HepG2 (cell line): ENCODE results near the gene SCUBE1. TPM values are rescaled to one million over a fixed set of nuclear protein-coding genes. Genes with fewer than 3 reads are reported as not detected.

Experiments used
- ATAC-seq: fragments of 200-7000 bp; cut with Tn5 transposase; 3 replicates; pipeline ENCODE4 v1.9.1; 2020; ENCODE audit warnings: mild to moderate bottlenecking, moderate library complexity
- BruUV-seq: library from RNA; stranded (reverse); fragments of 400-500 nt; replicated peaks from 2 replicates; lab custom pipeline; 2021; lab: Mats Ljungman, UMichigan
- CTCF ChIA-PET: fragments of 300-600 bp; formaldehyde crosslinking; extraction: SDS; loops from one replicate; lab custom pipeline; 2021; ENCODE audit warnings: low total read pairs, inconsistent platforms, low intra/inter-chr PET ratio; lab: Yijun Ruan, JAX
- POLR2A ChIA-PET: fragments of 350-600 bp; sonication (Branson Sonifier 250); formaldehyde crosslinking; loops from one replicate; lab custom pipeline; 2020; ENCODE audit warnings: antibody characterized with exemption, inconsistent platforms; lab: Yijun Ruan, JAX
- DNase-seq: peaks from one replicate; pipeline ENCODE4 v3.0.0-alpha.2; 2015; ENCODE audit warnings: low spot score
- FAIRE-seq: peaks from 3 replicates; lab custom pipeline; 2011; peaks lifted over from hg19 to GRCh38; lab: Jason Lieb, UNC
- H2AFZ ChIP-seq: one replicate; pipeline ENCODE4 v1.6.1; 2011; ENCODE audit warnings: low read length, inconsistent platforms
- H3K27ac ChIP-seq: fragments of 300-600 bp; 3 replicates; pipeline ENCODE4 v1.8.0; 2011; ENCODE audit warnings: mixed run types, mild to moderate bottlenecking, mixed read lengths, low read length, inconsistent platforms; ENCODE audit not compliant: insufficient read depth; ENCODE audit errors: extremely low read length
- H3K27me3 ChIP-seq, 2 experiments: fragments of 200-600 bp in 1 of 2; 2 replicates in 1 of 2; 3 replicates in 1 of 2; pipeline versions ENCODE4 v1.6.0 to v1.8.0; 2011; ENCODE audit warnings: low read length in 2 of 2, mild to moderate bottlenecking in 2 of 2, moderate library complexity in 2 of 2, inconsistent platforms in 1 of 2; ENCODE audit not compliant: insufficient read depth in 2 of 2, control insufficient read depth in 1 of 2
- H3K36me3 ChIP-seq, 2 experiments: fragments of 200-600 bp in 1 of 2; replicated peaks in 1 of 2; 2 replicates in 1 of 2; 3 replicates in 1 of 2; pipeline versions ENCODE4 v1.5.1 to v1.8.0; 2011; ENCODE audit warnings: low read length in 2 of 2, inconsistent platforms in 1 of 2; ENCODE audit not compliant: insufficient read depth in 2 of 2, control insufficient read depth in 1 of 2
- H3K4me1 ChIP-seq: 2 replicates; pipeline ENCODE4 v1.5.1; 2012; ENCODE audit warnings: low read length, inconsistent platforms; ENCODE audit not compliant: insufficient read depth
- H3K4me2 ChIP-seq: 2 replicates; pipeline ENCODE4 v1.6.0; 2011; ENCODE audit warnings: low read depth, low read length, inconsistent platforms
- H3K4me3 ChIP-seq, 3 experiments: fragments of 200-600 bp in 1 of 3; sonication (generic), shearing (Covaris generic) in 1 of 3; replicated peaks in 1 of 3; 2 replicates each; pipeline ENCODE4 v1.5.1; 2011 to 2016; ENCODE audit warnings: low read length in 3 of 3, inconsistent platforms in 2 of 3, low read depth in 2 of 3, mild to moderate bottlenecking in 2 of 3, control low read depth in 1 of 3, mixed read lengths in 1 of 3; ENCODE audit not compliant: insufficient read depth in 1 of 3
- H3K79me2 ChIP-seq: one replicate; pipeline ENCODE4 v1.6.1; 2011; ENCODE audit warnings: low read length, inconsistent platforms; ENCODE audit not compliant: insufficient read depth
- H3K9ac ChIP-seq: 2 replicates; pipeline ENCODE4 v1.6.0; 2011; ENCODE audit warnings: mild to moderate bottlenecking, low read depth, low read length, inconsistent platforms; ENCODE audit not compliant: insufficient read depth
- H3K9me3 ChIP-seq: 2 replicates; pipeline ENCODE4 v1.5.1; 2012; ENCODE audit warnings: mild to moderate bottlenecking, low read length
- H4K20me1 ChIP-seq: 2 replicates; pipeline ENCODE4 v1.6.0; 2011; ENCODE audit warnings: inconsistent platforms, mild to moderate bottlenecking, low read length, moderate library complexity; ENCODE audit not compliant: insufficient read depth
- KLF13 ChIP-seq: sonication (generic); formaldehyde crosslinking; IDR thresholded peaks from 2 replicates; pipeline ENCODE4 v1.4.0; 2020; ENCODE audit warnings: mild to moderate bottlenecking, missing genetic modification reagents
- KLF16 ChIP-seq, 2 experiments: sonication (generic) in 1 of 2; formaldehyde crosslinking in 1 of 2; IDR thresholded peaks; 2 replicates each; pipeline versions ENCODE4 v1.6.1 to v1.8.0; 2016 to 2023; ENCODE audit warnings: missing genetic modification reagents in 2 of 2, missing compliant biosample characterization in 1 of 2
- NR2F1 ChIP-seq, 2 experiments: fragments of 450-650 bp in 1 of 2; formaldehyde crosslinking in 1 of 2; IDR thresholded peaks; 2 replicates each; pipeline versions ENCODE4 v1.5.0 to v1.6.1; 2016 to 2020; ENCODE audit warnings: mild to moderate bottlenecking in 1 of 2, missing compliant biosample characterization in 1 of 2, missing genetic modification reagents in 1 of 2, moderate library complexity in 1 of 2
- RAD21 ChIP-seq: fragments of 450-650 bp; formaldehyde crosslinking; IDR thresholded peaks from 2 replicates; pipeline ENCODE4 v1.5.0; 2020; ENCODE audit warnings: mild to moderate bottlenecking
- SAFB2 ChIP-seq: sonication (generic); formaldehyde crosslinking; IDR thresholded peaks from 2 replicates; pipeline ENCODE4 v1.5.1; 2020; ENCODE audit warnings: missing genetic modification reagents, low read depth, mild to moderate bottlenecking, borderline replicate concordance
- ZNF256 ChIP-seq: sonication (generic); formaldehyde crosslinking; conservative IDR thresholded peaks from 2 replicates; pipeline ENCODE4 v1.4.0; 2020; ENCODE audit warnings: missing genetic modification reagents
- ZNF33A ChIP-seq: sonication (generic); formaldehyde crosslinking; IDR thresholded peaks from 2 replicates; pipeline ENCODE4 v1.5.1; 2020; ENCODE audit warnings: missing genetic modification reagents, mild to moderate bottlenecking, moderate library complexity, borderline replicate concordance
- ZNF451 ChIP-seq: sonication (generic); formaldehyde crosslinking; IDR thresholded peaks from 2 replicates; pipeline ENCODE4 v1.5.0; 2020; ENCODE audit warnings: mild to moderate bottlenecking, missing genetic modification reagents
- ZNF484 ChIP-seq: sonication (generic); formaldehyde crosslinking; IDR thresholded peaks from 2 replicates; pipeline ENCODE4 v1.5.1; 2020; ENCODE audit warnings: mild to moderate bottlenecking, low read depth, missing genetic modification reagents, borderline replicate concordance
- ZNF672 ChIP-seq: sonication (generic); formaldehyde crosslinking; IDR thresholded peaks from 2 replicates; pipeline ENCODE4 v1.8.1; 2022; ENCODE audit warnings: missing genetic modification reagents
- ZNF839 ChIP-seq: sonication (generic); formaldehyde crosslinking; IDR thresholded peaks from 2 replicates; pipeline ENCODE4 v1.4.0; 2020; ENCODE audit warnings: missing genetic modification reagents, mild to moderate bottlenecking, borderline replicate concordance
- ZNF883 ChIP-seq: sonication (generic); formaldehyde crosslinking; IDR thresholded peaks from 2 replicates; pipeline ENCODE4 v1.5.1; 2020; ENCODE audit warnings: mild to moderate bottlenecking, missing genetic modification reagents; ENCODE audit errors: not compliant biosample characterization
- WGBS: methylation state at CpG from one replicate; pipeline ENCODE4 v1.1.6; 2017; ENCODE audit warnings: low lambda C conversion rate; 5-methylcytosine and 5-hydroxymethylcytosine counted together
- in situ Hi-C: cut with HindIII; loops from 2 replicates; pipeline ENCODE4 v1.10.0; 2017; ENCODE audit warnings: low pct_unique_long_range_greater_than_20kb; ENCODE audit not compliant: extremely low pct_ligation_motif_present
- intact Hi-C: fragments of 100-400 bp; cut with micrococcal nuclease; formaldehyde crosslinking; loops from one replicate; pipeline ENCODE4 v1.10.0; 2022; ENCODE audit not compliant: unreplicated experiment
- polyA plus RNA-seq, 8 experiments: library from polyadenylated mRNA; depleted of rRNA in 3 of 8; stranded (reverse) in 7 of 8; unstranded in 1 of 8; fragments of >200 nt; fragmentation: Illumina TruSeq in 4 of 8; extraction: Trizol in 4 of 8; gene quantifications; 2 replicates each; pipeline versions ENCODE4 v1.2.1 to v1.2.3, GENCODE V29; 2011 to 2016; ENCODE audit warnings: low read depth in 4 of 8, missing spikeins in 1 of 8, mixed read lengths in 1 of 8; ENCODE audit not compliant: insufficient read depth in 1 of 8
- total RNA-seq, 5 experiments: library from RNA; depleted of rRNA; stranded (reverse); fragments of >200 nt; fragmentation: Illumina TruSeq; extraction: Trizol; gene quantifications; 2 replicates each; pipeline ENCODE4 v1.2.3, GENCODE V29; 2016; ENCODE audit warnings: low read depth in 1 of 5
- TF ChIP-seq, protein P1 (sequence below): sonication (generic); formaldehyde crosslinking; IDR thresholded peaks from 2 replicates; pipeline ENCODE4 v1.5.0; 2020; ENCODE audit warnings: missing genetic modification reagents
- TF ChIP-seq, protein P2 (sequence below): sonication (generic); formaldehyde crosslinking; conservative IDR thresholded peaks from 2 replicates; pipeline ENCODE4 v1.4.0; 2020; ENCODE audit warnings: missing genetic modification reagents
- TF ChIP-seq, protein P3 (sequence below): sonication (generic); formaldehyde crosslinking; conservative IDR thresholded peaks from 2 replicates; pipeline ENCODE4 v1.4.0; 2020; ENCODE audit warnings: missing genetic modification reagents
- TF ChIP-seq, protein P4 (sequence below): sonication (generic); formaldehyde crosslinking; IDR thresholded peaks from 2 replicates; pipeline ENCODE4 v1.8.0; 2022; ENCODE audit warnings: mild to moderate bottlenecking, missing genetic modification reagents, moderate library complexity

The SCUBE1 gene
- total and polyA plus RNA-seq, 2 of the 13 experiments (the other 11 are each of a cell fraction or from before 2014, with no cell fraction given), result under 0.01 to 0.05 TPM

DNA sequence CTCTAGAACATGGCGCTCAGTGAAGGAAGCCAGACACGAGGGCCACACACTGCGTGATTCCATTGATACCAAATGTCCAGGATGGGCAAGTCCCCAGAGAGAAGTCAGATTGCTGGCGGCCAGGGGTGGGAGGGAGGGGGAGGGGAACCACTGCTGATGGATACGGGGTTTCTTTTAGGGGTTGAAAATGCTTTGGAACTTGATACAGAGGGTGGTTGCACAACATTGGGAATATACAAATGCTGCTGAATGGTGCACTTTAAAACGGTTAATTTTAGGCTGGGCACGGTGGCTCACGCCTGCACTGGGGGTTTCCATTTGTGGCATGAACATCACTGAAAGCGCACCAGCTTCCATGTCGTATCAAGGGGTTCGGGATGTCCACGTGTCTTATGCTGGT is 186.8 kb downstream of the SCUBE1 start:
- H3K79me2 ChIP-seq, result no peaks in the 10 kb centered on the region
- H3K27ac ChIP-seq, result no peak overlapping the region
- TF ChIP-seq ZNF33A (CRISPR knock-in tag) (no peak), KLF13 (no peak), SAFB2 (CRISPR knock-in tag) (no peak), KLF16 (CRISPR knock-in tag; IDR thresholded peaks at IDR 0.05) (no peak), ZNF883 (CRISPR knock-in tag) (no peak), ZNF256 (CRISPR knock-in tag) (no peak), RAD21 (CRISPR knock-in tag) (no peak), ZNF451 (CRISPR knock-in tag) (no peak), ZNF484 (CRISPR knock-in tag) (no peak), ZNF839 (CRISPR knock-in tag) (no peak), ZNF672 (no peak), NR2F1 (CRISPR knock-in tag; IDR thresholded peaks at IDR 0.05) (no peak)
- TF ChIP-seq, protein P1, sequence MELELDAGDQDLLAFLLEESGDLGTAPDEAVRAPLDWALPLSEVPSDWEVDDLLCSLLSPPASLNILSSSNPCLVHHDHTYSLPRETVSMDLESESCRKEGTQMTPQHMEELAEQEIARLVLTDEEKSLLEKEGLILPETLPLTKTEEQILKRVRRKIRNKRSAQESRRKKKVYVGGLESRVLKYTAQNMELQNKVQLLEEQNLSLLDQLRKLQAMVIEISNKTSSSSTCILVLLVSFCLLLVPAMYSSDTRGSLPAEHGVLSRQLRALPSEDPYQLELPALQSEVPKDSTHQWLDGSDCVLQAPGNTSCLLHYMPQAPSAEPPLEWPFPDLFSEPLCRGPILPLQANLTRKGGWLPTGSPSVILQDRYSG (CRISPR knock-in tag), result no peak
- TF ChIP-seq, protein P2, sequence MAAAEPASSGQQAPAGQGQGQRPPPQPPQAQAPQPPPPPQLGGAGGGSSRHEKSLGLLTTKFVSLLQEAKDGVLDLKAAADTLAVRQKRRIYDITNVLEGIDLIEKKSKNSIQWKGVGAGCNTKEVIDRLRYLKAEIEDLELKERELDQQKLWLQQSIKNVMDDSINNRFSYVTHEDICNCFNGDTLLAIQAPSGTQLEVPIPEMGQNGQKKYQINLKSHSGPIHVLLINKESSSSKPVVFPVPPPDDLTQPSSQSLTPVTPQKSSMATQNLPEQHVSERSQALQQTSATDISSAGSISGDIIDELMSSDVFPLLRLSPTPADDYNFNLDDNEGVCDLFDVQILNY (CRISPR knock-in tag), result no peak
- TF ChIP-seq, protein P3, sequence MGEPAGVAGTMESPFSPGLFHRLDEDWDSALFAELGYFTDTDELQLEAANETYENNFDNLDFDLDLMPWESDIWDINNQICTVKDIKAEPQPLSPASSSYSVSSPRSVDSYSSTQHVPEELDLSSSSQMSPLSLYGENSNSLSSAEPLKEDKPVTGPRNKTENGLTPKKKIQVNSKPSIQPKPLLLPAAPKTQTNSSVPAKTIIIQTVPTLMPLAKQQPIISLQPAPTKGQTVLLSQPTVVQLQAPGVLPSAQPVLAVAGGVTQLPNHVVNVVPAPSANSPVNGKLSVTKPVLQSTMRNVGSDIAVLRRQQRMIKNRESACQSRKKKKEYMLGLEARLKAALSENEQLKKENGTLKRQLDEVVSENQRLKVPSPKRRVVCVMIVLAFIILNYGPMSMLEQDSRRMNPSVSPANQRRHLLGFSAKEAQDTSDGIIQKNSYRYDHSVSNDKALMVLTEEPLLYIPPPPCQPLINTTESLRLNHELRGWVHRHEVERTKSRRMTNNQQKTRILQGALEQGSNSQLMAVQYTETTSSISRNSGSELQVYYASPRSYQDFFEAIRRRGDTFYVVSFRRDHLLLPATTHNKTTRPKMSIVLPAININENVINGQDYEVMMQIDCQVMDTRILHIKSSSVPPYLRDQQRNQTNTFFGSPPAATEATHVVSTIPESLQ (CRISPR knock-in tag), result no peak
- TF ChIP-seq, protein P4, sequence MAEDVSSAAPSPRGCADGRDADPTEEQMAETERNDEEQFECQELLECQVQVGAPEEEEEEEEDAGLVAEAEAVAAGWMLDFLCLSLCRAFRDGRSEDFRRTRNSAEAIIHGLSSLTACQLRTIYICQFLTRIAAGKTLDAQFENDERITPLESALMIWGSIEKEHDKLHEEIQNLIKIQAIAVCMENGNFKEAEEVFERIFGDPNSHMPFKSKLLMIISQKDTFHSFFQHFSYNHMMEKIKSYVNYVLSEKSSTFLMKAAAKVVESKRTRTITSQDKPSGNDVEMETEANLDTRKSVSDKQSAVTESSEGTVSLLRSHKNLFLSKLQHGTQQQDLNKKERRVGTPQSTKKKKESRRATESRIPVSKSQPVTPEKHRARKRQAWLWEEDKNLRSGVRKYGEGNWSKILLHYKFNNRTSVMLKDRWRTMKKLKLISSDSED (CRISPR knock-in tag), result no peak

More for the DNA sequence above, 186.8 kb downstream of the SCUBE1 start:
- ChIA-PET CTCF (no interaction called here), POLR2A (interaction anchor here (0.6 kb wide), 1 partner anchor 11 kb away, joined by 3 read pairs; no protein-coding TSS in a partner anchor)
- no peaks in the 10 kb centered on the region for H3K36me3 ChIP-seq
- DNase-seq, result no peak
- WGBS, result 55% methylated on average over 9 of the region's 12 CpGs
- BruUV-seq, result no TSS peak
- H3K27me3 ChIP-seq, result peaks cover 6 to 19% of the 10 kb centered on the region in 2 experiments; a peak in 4 of 5 replicates
- H3K4me1 ChIP-seq, result peaks cover 33% of the 10 kb centered on the region
- no peak for ATAC-seq
- H3K4me2 ChIP-seq, result no peak overlapping the region
- no peak overlapping the region for H2AFZ ChIP-seq
- no peak for FAIRE-seq
- H3K4me3 ChIP-seq, result no peak overlapping the region
- no peaks in the 10 kb centered on the region for H4K20me1 ChIP-seq
- no peak overlapping the region for H3K9ac ChIP-seq
- in situ Hi-C loops, result no loop called here
- H3K9me3 ChIP-seq, result no peaks in the 10 kb centered on the region
- intact Hi-C loops, result no loop called here
